Measurements from ENCODE around the gene TAF11L7. TPM values are rescaled to one million over a fixed set of nuclear protein-coding genes. Genes with fewer than 3 reads are reported as not detected.
"Not testable (repeated sequence)": the region's sequence is repeated elsewhere in the genome, so short reads cannot be mapped to it uniquely, and the experiment has no call there.

Gene TAF11L7
- total and polyA plus RNA-seq, 5 donors from 2014 or later: not detected

GRCh38 chr5:17607461-17607860 is 21.9 kb upstream of the TAF11L7 start:
- H3K4me3 Mint-ChIP-seq; H3K27ac ChIP-seq (ENCODE audit: insufficient read depth, low read length, poor library complexity, severe bottlenecking); H3K4me3 ChIP-seq (ENCODE audit: low read depth, low read length); H3K36me3 Mint-ChIP-seq; ATAC-seq (ENCODE audit: low read depth in 2 of 2); H3K27me3 Mint-ChIP-seq; H3K36me3 ChIP-seq (ENCODE audit: control insufficient read depth, insufficient read depth, low read length); H3K27ac Mint-ChIP-seq; H3K27me3 ChIP-seq (ENCODE audit: control insufficient read depth, insufficient read depth, low read length); DNase-seq; H3K4me1 Mint-ChIP-seq; H3K9me3 ChIP-seq (ENCODE audit: control insufficient read depth in 2 of 2, low read length in 2 of 2); H3K4me1 ChIP-seq (ENCODE audit: control insufficient read depth, insufficient read depth, low read length, poor library complexity, severe bottlenecking): not testable (repeated sequence)
- H3K9me3 Mint-ChIP-seq: peaks cover 0 to 14% (median 3%) of the 10 kb centered on the region in 7 donors

- no peaks in the 10 kb centered on the region for H3K4me1 ChIP-seq (ENCODE audit: control insufficient read depth, insufficient read depth, low read length, poor library complexity, severe bottlenecking)
- no peak overlapping the region for H3K4me3 ChIP-seq (ENCODE audit: low read depth, low read length)
- no peak overlapping the region for H3K4me3 Mint-ChIP-seq
- no peaks in the 10 kb centered on the region for H3K27me3 Mint-ChIP-seq
- no peaks in the 10 kb centered on the region for H3K27me3 ChIP-seq (ENCODE audit: control insufficient read depth, insufficient read depth, low read length)
- no peaks in the 10 kb centered on the region for H3K36me3 ChIP-seq (ENCODE audit: control insufficient read depth, insufficient read depth, low read length)
- no peak overlapping the region for H3K27ac ChIP-seq (ENCODE audit: insufficient read depth, low read length, poor library complexity, severe bottlenecking)
- peaks cover 0 to 16% (median 3%) of the 10 kb centered on the region in 7 donors for H3K9me3 Mint-ChIP-seq
- DNase-seq: no peak
- H3K36me3 Mint-ChIP-seq: no peaks in the 10 kb centered on the region
- no peak for ATAC-seq (ENCODE audit: low read depth in 2 of 2)
- no peaks in the 10 kb centered on the region for H3K4me1 Mint-ChIP-seq
- no peak overlapping the region for H3K27ac Mint-ChIP-seq
- H3K9me3 ChIP-seq (ENCODE audit: control insufficient read depth in 2 of 2, low read length in 2 of 2): peaks cover 0 to 7% of the 10 kb centered on the region in 2 experiments
Measured at GRCh38 chr5:17604951-17605350, 19.4 kb upstream of the TAF11L7 start.

- not testable (repeated sequence) for H3K4me3 Mint-ChIP-seq; H3K27ac Mint-ChIP-seq; H3K9me3 ChIP-seq (ENCODE audit: control insufficient read depth in 2 of 2, low read length in 2 of 2); DNase-seq; H3K36me3 ChIP-seq (ENCODE audit: control insufficient read depth, insufficient read depth, low read length); H3K36me3 Mint-ChIP-seq; H3K27ac ChIP-seq (ENCODE audit: insufficient read depth, low read length, poor library complexity, severe bottlenecking); H3K27me3 Mint-ChIP-seq; H3K4me1 ChIP-seq (ENCODE audit: control insufficient read depth, insufficient read depth, low read length, poor library complexity, severe bottlenecking); H3K4me3 ChIP-seq (ENCODE audit: low read depth, low read length); H3K27me3 ChIP-seq (ENCODE audit: control insufficient read depth, insufficient read depth, low read length); H3K4me1 Mint-ChIP-seq; ATAC-seq (ENCODE audit: low read depth in 2 of 2)
- peaks cover 0 to 16% (median 2%) of the 10 kb centered on the region in 7 donors for H3K9me3 Mint-ChIP-seq
Measured at GRCh38 chr5:17603880-17604279, 18.3 kb upstream of the TAF11L7 start, which contains the start of gene TAF11L11. TAF11L11 (plus strand) TSS chr5:17604183.

GRCh38 chr5:17597728-17598127 is 12.2 kb upstream of the TAF11L7 start, which contains the start of gene TAF11L10:
TAF11L10 (minus strand) TSS chr5:17597828.
- not testable (repeated sequence) for H3K4me3 Mint-ChIP-seq; H3K36me3 Mint-ChIP-seq; H3K4me3 ChIP-seq (ENCODE audit: low read depth, low read length); H3K9me3 Mint-ChIP-seq; DNase-seq; H3K27me3 Mint-ChIP-seq; H3K36me3 ChIP-seq (ENCODE audit: control insufficient read depth, insufficient read depth, low read length); H3K27me3 ChIP-seq (ENCODE audit: control insufficient read depth, insufficient read depth, low read length); H3K4me1 ChIP-seq (ENCODE audit: control insufficient read depth, insufficient read depth, low read length, poor library complexity, severe bottlenecking); H3K9me3 ChIP-seq (ENCODE audit: control insufficient read depth in 2 of 2, low read length in 2 of 2); H3K27ac ChIP-seq (ENCODE audit: insufficient read depth, low read length, poor library complexity, severe bottlenecking); H3K4me1 Mint-ChIP-seq; ATAC-seq (ENCODE audit: low read depth in 2 of 2); H3K27ac Mint-ChIP-seq

GRCh38 chr5:17594255-17594654 is 8.7 kb upstream of the TAF11L7 start, which contains the start of gene TAF11L9:
TAF11L9 (minus strand) TSS chr5:17594394.
- H3K27ac Mint-ChIP-seq; H3K4me3 Mint-ChIP-seq; DNase-seq; H3K9me3 ChIP-seq (ENCODE audit: control insufficient read depth in 2 of 2, low read length in 2 of 2); H3K27ac ChIP-seq (ENCODE audit: insufficient read depth, low read length, poor library complexity, severe bottlenecking); H3K36me3 ChIP-seq (ENCODE audit: control insufficient read depth, insufficient read depth, low read length); H3K4me3 ChIP-seq (ENCODE audit: low read depth, low read length); H3K36me3 Mint-ChIP-seq; H3K4me1 ChIP-seq (ENCODE audit: control insufficient read depth, insufficient read depth, low read length, poor library complexity, severe bottlenecking); H3K4me1 Mint-ChIP-seq; H3K27me3 ChIP-seq (ENCODE audit: control insufficient read depth, insufficient read depth, low read length); H3K9me3 Mint-ChIP-seq; ATAC-seq (ENCODE audit: low read depth in 2 of 2); H3K27me3 Mint-ChIP-seq: not testable (repeated sequence)

- not testable (repeated sequence) for H3K4me3 ChIP-seq (ENCODE audit: low read depth, low read length); H3K4me1 ChIP-seq (ENCODE audit: control insufficient read depth, insufficient read depth, low read length, poor library complexity, severe bottlenecking); H3K27me3 ChIP-seq (ENCODE audit: control insufficient read depth, insufficient read depth, low read length); H3K27ac Mint-ChIP-seq; H3K36me3 ChIP-seq (ENCODE audit: control insufficient read depth, insufficient read depth, low read length); H3K9me3 Mint-ChIP-seq; H3K27ac ChIP-seq (ENCODE audit: insufficient read depth, low read length, poor library complexity, severe bottlenecking); DNase-seq; H3K9me3 ChIP-seq (ENCODE audit: control insufficient read depth in 2 of 2, low read length in 2 of 2); ATAC-seq (ENCODE audit: low read depth in 2 of 2); H3K4me1 Mint-ChIP-seq; H3K27me3 Mint-ChIP-seq; H3K36me3 Mint-ChIP-seq; H3K4me3 Mint-ChIP-seq
Measured at GRCh38 chr5:17590860-17591259, 5.3 kb upstream of the TAF11L7 start, which contains the start of gene TAF11L8. TAF11L8 (minus strand) TSS chr5:17590960.

Other genes with a start within 250 kb of the TAF11L7 start
- not detected for gene TAF11L2, start 87.5 kb downstream of the TAF11L7 start, total RNA-seq
- gene TAF11L2, start 87.5 kb downstream of the TAF11L7 start, polyA plus RNA-seq: not detected
- not detected for gene TAF11L3, start 67.4 kb downstream of the TAF11L7 start, total RNA-seq
- not detected for gene TAF11L3, start 67.4 kb downstream of the TAF11L7 start, polyA plus RNA-seq
- gene TAF11L4, start 64.0 kb downstream of the TAF11L7 start, total RNA-seq: not detected
- not detected for gene TAF11L4, start 64.0 kb downstream of the TAF11L7 start, polyA plus RNA-seq
- gene TAF11L5, start 60.5 kb downstream of the TAF11L7 start, total RNA-seq: not detected
- gene TAF11L5, start 60.5 kb downstream of the TAF11L7 start, polyA plus RNA-seq: not detected
- not detected for gene TAF11L6, start 57.1 kb downstream of the TAF11L7 start, total RNA-seq
- gene TAF11L6, start 57.1 kb downstream of the TAF11L7 start, polyA plus RNA-seq: not detected
- gene TAF11L8, start 5.2 kb upstream of the TAF11L7 start, total RNA-seq: not detected
- not detected for gene TAF11L8, start 5.2 kb upstream of the TAF11L7 start, polyA plus RNA-seq
- not detected for gene TAF11L9, start 8.6 kb upstream of the TAF11L7 start, total RNA-seq
- not detected for gene TAF11L9, start 8.6 kb upstream of the TAF11L7 start, polyA plus RNA-seq
- not detected for gene TAF11L10, start 12.1 kb upstream of the TAF11L7 start, total RNA-seq
- gene TAF11L10, start 12.1 kb upstream of the TAF11L7 start, polyA plus RNA-seq: not detected
- gene TAF11L11, start 18.4 kb upstream of the TAF11L7 start, total RNA-seq: not detected
- gene TAF11L11, start 18.4 kb upstream of the TAF11L7 start, polyA plus RNA-seq: not detected
- gene TAF11L12, start 24.6 kb upstream of the TAF11L7 start, total RNA-seq: not detected
- gene TAF11L12, start 24.6 kb upstream of the TAF11L7 start, polyA plus RNA-seq: not detected
- gene TAF11L13, start 46.3 kb upstream of the TAF11L7 start, total RNA-seq: not detected
- gene TAF11L13, start 46.3 kb upstream of the TAF11L7 start, polyA plus RNA-seq: not detected
- gene TAF11L14, start 48.7 kb upstream of the TAF11L7 start, total RNA-seq: not detected
- gene TAF11L14, start 48.7 kb upstream of the TAF11L7 start, polyA plus RNA-seq: not detected

Measured in CD4-positive, CD25-positive, alpha-beta regulatory T cell (primary cell).